B cell (primary cell): Measurements from ENCODE around the gene CPA2.

Experiments
- EZH2 ChIP-seq: IDR thresholded peaks from 2 replicates; pipeline ENCODE4 v1.6.1; 2012; ENCODE audit warnings: borderline replicate concordance, low read depth, mild to moderate bottlenecking, moderate library complexity, low read length; ENCODE audit not compliant: insufficient read depth, poor library complexity, severe bottlenecking
- TF ChIP-seq, protein P1 (sequence below): fragments of 200-600 bp; IDR thresholded peaks from one replicate; pipeline ENCODE4 v1.8.0; 2022; ENCODE audit warnings: antibody characterized with exemption, mild to moderate bottlenecking

DNA sequence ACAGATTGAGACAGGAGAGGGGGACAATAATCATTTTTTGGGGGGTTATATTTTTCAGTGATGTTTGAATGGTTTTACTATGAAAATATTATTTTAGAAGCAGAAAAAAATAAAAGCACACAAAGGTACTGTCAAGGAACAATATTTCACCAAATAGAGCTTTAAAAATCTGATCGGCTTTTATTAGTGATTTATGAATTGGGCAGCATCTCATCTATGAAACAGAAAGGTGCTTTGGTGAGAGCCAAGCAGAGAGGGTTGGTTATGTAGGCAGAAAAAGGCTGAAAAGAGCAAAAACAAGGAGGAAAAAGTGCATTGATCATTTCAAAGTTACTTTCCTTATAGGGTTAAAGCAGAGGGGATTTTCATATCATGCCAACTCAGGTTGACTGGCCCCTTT, 26.4 kb upstream of the CPA2 start:
- TF ChIP-seq EZH2: no peak
- TF ChIP-seq, protein P1, sequence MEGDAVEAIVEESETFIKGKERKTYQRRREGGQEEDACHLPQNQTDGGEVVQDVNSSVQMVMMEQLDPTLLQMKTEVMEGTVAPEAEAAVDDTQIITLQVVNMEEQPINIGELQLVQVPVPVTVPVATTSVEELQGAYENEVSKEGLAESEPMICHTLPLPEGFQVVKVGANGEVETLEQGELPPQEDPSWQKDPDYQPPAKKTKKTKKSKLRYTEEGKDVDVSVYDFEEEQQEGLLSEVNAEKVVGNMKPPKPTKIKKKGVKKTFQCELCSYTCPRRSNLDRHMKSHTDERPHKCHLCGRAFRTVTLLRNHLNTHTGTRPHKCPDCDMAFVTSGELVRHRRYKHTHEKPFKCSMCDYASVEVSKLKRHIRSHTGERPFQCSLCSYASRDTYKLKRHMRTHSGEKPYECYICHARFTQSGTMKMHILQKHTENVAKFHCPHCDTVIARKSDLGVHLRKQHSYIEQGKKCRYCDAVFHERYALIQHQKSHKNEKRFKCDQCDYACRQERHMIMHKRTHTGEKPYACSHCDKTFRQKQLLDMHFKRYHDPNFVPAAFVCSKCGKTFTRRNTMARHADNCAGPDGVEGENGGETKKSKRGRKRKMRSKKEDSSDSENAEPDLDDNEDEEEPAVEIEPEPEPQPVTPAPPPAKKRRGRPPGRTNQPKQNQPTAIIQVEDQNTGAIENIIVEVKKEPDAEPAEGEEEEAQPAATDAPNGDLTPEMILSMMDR: no peak
